ENCODE measurements around the gene DDX24. TPM values are rescaled to one million over a fixed set of nuclear protein-coding genes. Genes with fewer than 3 reads are reported as not detected.
A peak's percentile ranks its signal among the peaks of the same experiment; 100 is the strongest.

DDX24 gene
- total RNA-seq, 1 donor from 2014 or later = 110 TPM

GRCh38 chr14:94029671-94030203, 51.3 kb downstream of the DDX24 start:
- DNase-seq = no peak

- no peak for DNase-seq
Measured at GRCh38 chr14:94029265-94029664, 51.7 kb downstream of the DDX24 start.

GRCh38 chr14:94028450-94028826, 52.6 kb downstream of the DDX24 start:
- DNase-seq = no peak

- no peak for DNase-seq
Measured at GRCh38 chr14:94027566-94028449, 53.2 kb downstream of the DDX24 start.

GRCh38 chr14:94026889-94027469, 54.0 kb downstream of the DDX24 start:
- DNase-seq = no peak

GRCh38 chr14:94026173-94026888, 54.7 kb downstream of the DDX24 start, which contains the start of gene OTUB2:
Gene OTUB2 (plus strand): TSS chr14:94026340. CDS start chr14:94026538, 198 bp downstream.
- peak; percentile 94 for DNase-seq

GRCh38 chr14:94025720-94026119, 55.3 kb downstream of the DDX24 start:
- DNase-seq = no peak

GRCh38 chr14:94024549-94024948, 56.5 kb downstream of the DDX24 start:
- no peak for DNase-seq

GRCh38 chr14:94022532-94023411, 58.2 kb downstream of the DDX24 start:
- no peak for DNase-seq

GRCh38 chr14:94021416-94022157, 59.4 kb downstream of the DDX24 start:
- no peak for DNase-seq

- DNase-seq = no peak
Measured at GRCh38 chr14:94021001-94021400, 60.0 kb downstream of the DDX24 start.

GRCh38 chr14:94020267-94020666, 60.7 kb downstream of the DDX24 start:
- DNase-seq = no peak

- DNase-seq = no peak
Measured at GRCh38 chr14:94019329-94019728, 61.7 kb downstream of the DDX24 start.

GRCh38 chr14:94018308-94018707, 62.7 kb downstream of the DDX24 start:
- no peak for DNase-seq

- DNase-seq = no peak
Measured at GRCh38 chr14:94016446-94016976, 64.5 kb downstream of the DDX24 start.

- no peak for DNase-seq
Measured at GRCh38 chr14:94015223-94015622, 65.8 kb downstream of the DDX24 start.

- DNase-seq = no peak
Measured at GRCh38 chr14:94014382-94014781, 66.6 kb downstream of the DDX24 start.

GRCh38 chr14:94011795-94012194, 69.2 kb downstream of the DDX24 start:
- DNase-seq = no peak

- no peak for DNase-seq
Measured at GRCh38 chr14:94010625-94011024, 70.4 kb downstream of the DDX24 start.

GRCh38 chr14:94009767-94010166, 71.2 kb downstream of the DDX24 start:
- DNase-seq = no peak

GRCh38 chr14:94008234-94008633, 72.8 kb downstream of the DDX24 start:
- DNase-seq = no peak
